ENCODE results near the gene VPS37B.
"Not testable (repeated sequence)": the region's sequence is repeated elsewhere in the genome, so short reads cannot be mapped to it uniquely, and the experiment has no call there.

Gene VPS37B

GRCh38 chr12:122882908-122883558 is 12.9 kb downstream of the VPS37B start:
- no peak for DNase-seq (ENCODE audit: low read depth)

DNA sequence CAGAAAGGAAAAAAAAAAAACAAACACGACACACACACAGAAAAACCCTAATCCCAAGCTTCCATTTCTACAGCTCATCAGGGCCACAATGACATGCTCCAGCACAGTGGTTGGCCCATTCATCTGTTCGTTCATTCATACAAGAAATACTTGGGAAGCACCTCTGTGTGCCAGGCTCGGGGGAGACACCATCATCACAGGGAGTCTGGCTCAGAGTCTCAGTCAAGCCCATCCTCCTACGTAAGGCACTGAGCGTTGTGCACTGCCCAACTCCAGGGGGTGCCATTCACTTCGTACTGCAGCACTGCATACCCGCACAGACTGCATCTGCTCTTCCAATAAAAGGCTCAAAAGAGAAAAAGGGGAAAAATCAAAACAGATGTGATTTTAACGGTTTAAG is 15.3 kb downstream of the VPS37B start:
- DNase-seq (ENCODE audit: low read depth) = no peak

GRCh38 chr12:122880155-122880667 is 15.7 kb downstream of the VPS37B start:
- no peak for DNase-seq (ENCODE audit: low read depth)

GRCh38 chr12:122878780-122879612 is 16.9 kb downstream of the VPS37B start:
- no peak for DNase-seq (ENCODE audit: low read depth)

DNA sequence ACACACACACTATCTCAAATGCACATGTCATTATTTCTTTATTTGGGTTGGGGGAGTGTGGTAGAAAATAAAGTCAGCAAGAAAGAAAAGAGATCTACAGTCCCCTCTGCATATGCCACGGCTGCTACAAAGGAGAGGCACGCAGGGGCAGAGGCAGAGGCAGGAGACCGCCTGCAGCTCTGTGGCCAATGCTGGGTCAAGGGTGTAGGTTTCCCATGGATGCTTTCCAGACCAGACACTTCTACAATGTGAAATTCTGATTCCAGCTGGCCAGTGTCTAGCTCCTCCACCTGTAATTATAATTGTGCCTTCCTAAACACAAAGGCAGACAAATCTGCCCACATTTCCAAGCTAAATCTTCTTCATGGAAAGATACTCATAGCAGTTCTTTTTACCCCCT is 19.2 kb downstream of the VPS37B start:
- DNase-seq (ENCODE audit: low read depth) = no peak

DNA sequence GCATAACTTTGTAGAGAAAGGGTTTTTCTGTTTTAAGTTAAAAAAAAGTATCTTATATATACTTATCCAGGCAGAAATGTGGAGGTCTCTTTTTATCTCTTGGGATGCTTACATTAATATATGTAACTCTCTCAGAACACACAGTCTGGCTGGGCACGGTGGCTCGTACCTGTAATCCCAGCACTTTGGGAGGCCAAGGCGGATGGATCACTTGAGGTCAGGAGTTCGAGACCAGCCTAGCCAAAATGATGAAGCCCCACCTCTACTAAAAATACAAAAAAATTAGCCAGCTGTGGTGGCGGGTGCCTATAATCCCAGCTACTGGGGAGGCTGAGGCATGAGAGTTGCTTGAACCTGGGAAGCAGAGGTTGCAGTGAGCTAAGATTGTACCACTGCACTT is 19.6 kb downstream of the VPS37B start:
- not testable (repeated sequence) for DNase-seq (ENCODE audit: low read depth)

GRCh38 chr12:122875590-122876220 is 20.2 kb downstream of the VPS37B start:
- DNase-seq (ENCODE audit: low read depth) = no peak

GRCh38 chr12:122874081-122874480 is 21.8 kb downstream of the VPS37B start:
- no peak for DNase-seq (ENCODE audit: low read depth)

- no peak for DNase-seq (ENCODE audit: low read depth)
Observed at GRCh38 chr12:122873540-122873939, 22.4 kb downstream of the VPS37B start.

DNA sequence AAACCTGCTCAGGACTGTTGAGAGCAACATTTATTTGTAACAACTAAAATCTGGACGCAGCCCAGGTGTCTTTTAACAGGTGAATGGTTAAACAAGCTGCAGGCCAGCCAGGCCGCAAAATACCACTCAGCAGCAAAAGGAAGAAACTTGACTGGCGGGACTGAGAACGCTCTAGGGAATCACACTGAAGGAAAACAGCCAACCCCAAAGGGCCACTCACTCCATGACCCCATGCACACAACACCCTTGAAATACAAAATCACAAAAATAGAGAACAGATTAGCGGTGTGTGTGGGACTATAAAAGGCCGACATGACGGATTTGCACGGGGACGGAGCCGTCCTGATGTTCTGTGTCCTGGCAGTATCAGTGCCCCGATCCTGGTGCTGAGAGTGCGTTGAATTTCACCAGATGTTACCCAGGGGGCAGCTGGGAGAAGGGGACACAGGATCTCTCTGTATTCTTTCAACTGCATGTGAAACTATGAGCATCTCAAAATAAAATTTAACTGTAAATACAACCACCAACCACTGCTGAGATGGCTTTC is 23.0 kb downstream of the VPS37B start:
- DNase-seq (ENCODE audit: low read depth) = no peak

- DNase-seq (ENCODE audit: low read depth) = no peak
Observed at GRCh38 chr12:122871851-122872780, 23.8 kb downstream of the VPS37B start.

DNA sequence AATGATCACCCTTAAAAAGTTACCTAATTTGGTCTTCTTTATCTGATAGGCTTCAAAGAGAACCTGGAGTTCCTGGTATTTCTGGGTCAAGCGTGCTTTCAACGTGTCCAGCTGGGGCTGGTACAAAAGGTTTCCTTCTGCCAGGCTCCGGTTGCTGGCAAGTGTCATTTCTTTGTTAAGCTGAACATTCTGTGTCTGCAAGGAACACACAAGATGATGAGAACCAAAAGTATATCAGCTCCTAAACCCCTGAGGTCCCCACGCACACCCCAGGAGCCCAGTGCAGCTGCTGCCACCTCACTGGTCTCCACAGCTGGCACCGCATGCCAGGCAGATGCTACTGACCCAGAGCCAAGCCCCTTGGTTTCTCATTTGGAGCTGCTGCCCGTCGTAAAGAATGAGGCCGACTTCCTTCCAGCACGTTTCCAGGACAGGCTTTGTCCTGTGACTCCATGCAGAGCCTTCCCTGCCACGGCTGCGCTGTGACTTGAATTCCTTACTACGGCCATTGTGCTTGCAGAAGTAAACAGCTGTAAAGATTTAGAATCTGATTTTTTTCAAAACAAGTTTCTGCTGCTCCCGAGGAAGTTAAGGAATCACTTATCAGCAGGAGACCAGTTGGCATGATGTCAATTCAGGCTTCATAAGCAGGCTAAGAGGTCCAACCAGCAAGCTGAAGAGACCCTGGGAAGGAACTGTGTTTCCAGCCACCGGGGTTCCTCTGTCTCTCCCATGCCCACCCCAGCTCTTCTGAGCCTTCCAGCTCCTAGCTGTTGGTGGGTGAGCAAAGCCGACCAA is 24.9 kb downstream of the VPS37B start:
- DNase-seq (ENCODE audit: low read depth) = no peak

GRCh38 chr12:122870163-122870842 is 25.6 kb downstream of the VPS37B start:
- DNase-seq (ENCODE audit: low read depth) = no peak

GRCh38 chr12:122869207-122869973 is 26.5 kb downstream of the VPS37B start:
- DNase-seq (ENCODE audit: low read depth) = no peak

DNA sequence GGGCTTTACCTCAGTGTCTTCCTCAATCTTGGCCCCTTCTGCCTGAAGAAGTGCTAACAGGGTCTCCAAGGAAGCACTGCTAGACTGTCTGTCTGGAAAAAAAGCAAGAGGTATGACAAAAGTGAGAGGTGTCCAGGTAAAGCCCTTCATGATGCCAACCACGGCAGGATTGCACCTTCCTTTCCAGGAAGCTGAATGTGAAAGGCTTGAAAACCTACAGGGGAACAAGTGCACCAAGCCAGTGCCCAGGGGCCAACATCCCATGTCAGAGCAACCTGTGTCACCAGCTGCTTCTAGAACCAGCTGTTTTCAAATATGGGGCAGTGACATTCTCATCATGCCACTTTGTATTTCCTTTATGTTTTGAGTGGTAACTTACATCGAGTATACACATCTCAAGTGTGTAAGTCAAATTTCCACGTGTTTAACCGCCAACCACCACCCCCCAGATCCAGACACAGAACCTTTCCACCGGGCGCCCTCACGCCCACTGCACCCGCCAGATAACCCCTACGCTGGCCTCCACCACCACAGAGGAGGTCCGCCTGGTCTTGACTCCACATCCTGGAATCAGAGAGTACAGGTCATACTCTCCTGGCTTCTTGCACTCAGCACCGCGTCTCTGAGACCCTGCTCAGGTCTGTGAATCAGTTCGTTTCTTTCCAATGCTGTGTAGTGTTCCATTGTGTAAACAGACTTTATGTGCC is 27.3 kb downstream of the VPS37B start:
- DNase-seq (ENCODE audit: low read depth) = no peak

GRCh38 chr12:122867691-122868461 is 28.0 kb downstream of the VPS37B start:
- DNase-seq (ENCODE audit: low read depth) = no peak

DNA sequence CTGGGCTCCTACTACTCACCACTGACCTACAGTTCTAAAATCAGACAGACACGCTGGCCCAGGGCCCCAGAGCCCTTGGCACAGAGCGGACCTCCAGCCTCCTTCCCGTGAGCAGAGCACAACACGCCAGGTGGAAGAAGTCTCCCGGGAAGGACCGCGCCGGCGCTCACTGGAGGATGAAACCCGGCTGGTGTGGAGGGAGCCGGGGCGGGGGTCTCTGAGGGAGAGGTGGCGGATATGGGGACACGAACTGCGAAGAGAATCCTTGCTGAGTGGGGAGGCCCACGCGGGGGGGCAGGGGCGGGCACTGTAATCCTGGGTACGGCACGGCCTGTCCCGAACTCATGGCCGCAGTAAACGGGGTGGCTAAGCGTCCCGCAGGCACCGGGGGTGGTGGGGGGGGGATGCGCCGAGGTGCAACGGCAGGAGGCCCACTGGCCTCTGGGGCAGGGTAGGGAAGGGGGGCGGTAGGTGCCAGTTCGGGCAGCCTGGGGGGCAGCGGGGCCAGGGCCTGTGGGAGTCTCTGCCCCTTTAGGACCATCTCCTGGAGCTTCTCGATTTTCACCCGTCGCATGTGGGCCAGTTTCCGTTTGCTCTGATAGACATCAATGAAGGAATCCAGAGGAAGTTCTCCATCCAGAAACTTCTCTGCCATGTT is 28.8 kb downstream of the VPS37B start:
- DNase-seq (ENCODE audit: low read depth) = no peak

Data from GM04503 (cell line).